GM12874 (cell line): ENCODE measurements around the gene ERBB4.

Experiments
- CTCF ChIP-seq: IDR thresholded peaks from 2 replicates; pipeline ENCODE4 v1.5.1; 2011; ENCODE audit warnings: low read depth, mild to moderate bottlenecking, control low read depth, low read length, moderate library complexity; ENCODE audit not compliant: insufficient read depth

The ERBB4 gene

GRCh38 chr2:211688196-211688595 is 850.4 kb downstream of the ERBB4 start:
- no peak for TF ChIP-seq CTCF

DNA sequence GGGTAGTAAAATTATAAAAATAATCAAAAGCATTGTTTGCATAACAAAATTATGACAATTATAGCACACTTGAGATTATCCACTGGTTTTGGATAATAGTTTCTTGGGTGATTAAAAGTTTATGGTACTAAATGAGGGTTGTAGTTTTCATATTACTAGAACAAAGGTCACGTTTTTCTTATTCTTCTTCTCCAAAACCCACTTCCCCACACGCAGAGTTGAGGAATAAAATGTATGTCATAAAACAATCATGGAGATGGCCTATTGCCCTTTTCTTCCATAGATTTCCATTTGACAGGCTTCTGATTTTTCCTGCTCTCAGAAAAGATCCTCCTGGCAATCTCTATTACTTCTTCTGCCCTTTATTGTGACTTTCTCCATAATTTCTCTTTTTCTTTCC is 863.9 kb downstream of the ERBB4 start:
- no peak for TF ChIP-seq CTCF

DNA sequence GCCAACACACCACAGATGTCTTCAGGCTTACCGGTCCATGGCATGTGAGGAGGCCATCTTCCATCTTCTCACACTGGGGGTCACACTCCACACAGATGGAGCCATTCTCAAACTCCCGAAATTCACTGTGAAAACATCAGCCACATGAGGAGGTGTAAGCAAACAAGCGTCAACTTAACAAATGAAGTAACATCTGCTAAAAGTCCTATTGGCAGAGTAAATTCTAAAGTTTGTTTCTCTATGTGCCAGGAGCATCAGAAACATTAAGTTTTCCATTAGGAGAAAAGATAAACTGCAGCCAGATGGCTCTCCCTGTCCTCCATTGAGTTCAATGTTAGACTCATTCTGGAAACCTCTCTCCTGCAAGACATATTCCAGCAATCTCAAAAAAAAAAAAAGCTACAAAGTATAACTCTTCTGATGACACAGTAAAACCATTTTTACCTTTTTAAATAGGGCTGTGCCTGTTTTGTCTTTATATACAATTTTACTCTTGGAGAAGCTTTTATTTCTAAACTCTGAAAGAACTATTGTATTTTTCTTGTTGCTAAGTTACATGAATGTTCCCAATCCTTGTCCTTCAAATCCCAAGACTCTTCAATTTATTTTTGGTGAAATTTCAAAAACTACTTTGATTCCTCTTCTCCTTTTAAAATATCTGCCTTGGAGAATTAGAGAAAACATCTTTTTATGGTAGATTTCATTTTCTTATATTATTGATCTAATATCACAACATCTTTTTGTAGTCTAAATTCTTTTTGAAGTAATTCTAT is 865.3 kb downstream of the ERBB4 start:
- no peak for TF ChIP-seq CTCF

GRCh38 chr2:211671977-211672376 is 866.6 kb downstream of the ERBB4 start:
- no peak for TF ChIP-seq CTCF

- no peak for TF ChIP-seq CTCF
Observed at GRCh38 chr2:211665299-211665698, 873.3 kb downstream of the ERBB4 start.

DNA sequence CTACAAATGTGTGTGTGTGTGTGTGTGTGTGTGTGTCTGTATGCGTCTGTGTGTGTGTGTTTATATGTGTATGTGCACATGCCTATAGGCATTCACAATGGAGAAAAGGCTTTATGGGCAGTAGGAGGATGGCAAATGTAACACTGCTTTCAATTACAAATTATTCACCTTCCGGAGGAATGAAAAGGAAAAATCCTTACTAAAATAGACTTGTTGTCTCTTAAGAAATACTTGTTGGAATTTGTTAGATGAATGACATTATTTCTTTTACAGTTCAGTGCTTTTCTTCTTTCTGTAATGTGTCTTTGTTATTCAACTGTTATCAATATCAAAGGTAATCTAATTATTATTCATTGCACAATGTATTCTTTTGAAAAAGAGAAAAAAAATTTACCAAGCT is 874.3 kb downstream of the ERBB4 start:
- TF ChIP-seq CTCF, result no peak

DNA sequence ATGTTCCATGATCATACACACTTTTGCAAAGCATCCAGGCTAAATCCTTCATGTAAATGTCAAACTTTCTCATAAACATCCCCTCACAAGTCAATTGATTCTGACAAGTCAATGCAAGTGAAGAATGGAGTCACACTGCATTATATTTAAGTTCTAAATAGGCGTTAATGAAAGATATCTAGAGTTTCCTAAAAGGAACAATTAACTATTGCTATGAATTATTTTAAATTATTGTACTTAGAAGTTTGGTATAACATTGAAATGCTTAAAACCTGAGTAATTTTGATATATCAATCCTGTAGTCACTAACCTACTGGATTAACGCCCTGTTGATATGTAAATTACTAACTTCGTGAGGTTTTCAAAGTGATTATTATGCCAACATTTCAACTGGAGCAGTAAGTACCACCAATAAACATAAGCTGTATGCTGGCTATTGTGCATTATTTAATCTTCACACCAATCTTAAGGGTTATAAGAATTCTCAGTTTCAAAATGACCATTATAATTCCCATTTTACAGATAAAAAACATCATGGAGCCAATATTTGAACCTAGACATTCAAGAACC is 884.3 kb downstream of the ERBB4 start:
- TF ChIP-seq CTCF, result no peak
